DOHH2 (cell line): ENCODE measurements around the gene TMEM229B.

Experiments
- H3F3A ChIP-seq: fragments of 200-600 bp; sonication (generic), shearing (Covaris generic); 2 replicates; pipeline ENCODE4 v1.6.0; 2016; ENCODE audit warnings: antibody characterized with exemption, mild to moderate bottlenecking; ENCODE audit not compliant: control insufficient read depth, insufficient read depth
- H3K27ac ChIP-seq: fragments of 200-600 bp; sonication (generic); 2 replicates; pipeline ENCODE4 v1.5.1; 2014; ENCODE audit warnings: low read depth, mild to moderate bottlenecking, low read length, moderate library complexity
- H3K27me3 ChIP-seq: fragments of 200-600 bp; sonication (generic); 2 replicates; pipeline ENCODE4 v1.6.1; 2014; ENCODE audit warnings: mild to moderate bottlenecking, low read length, mixed read lengths; ENCODE audit not compliant: control insufficient read depth
- H3K36me3 ChIP-seq: fragments of 200-600 bp; sonication (generic); 2 replicates; pipeline ENCODE4 v1.6.1; 2014; ENCODE audit warnings: mild to moderate bottlenecking, low read length, moderate library complexity, mixed read lengths; ENCODE audit not compliant: control insufficient read depth
- H3K4me1 ChIP-seq: fragments of 200-600 bp; sonication (generic); 2 replicates; pipeline ENCODE4 v1.6.1; 2014; ENCODE audit warnings: mild to moderate bottlenecking, low read length, mixed read lengths; ENCODE audit not compliant: control insufficient read depth
- H3K4me2 ChIP-seq: fragments of 200-600 bp; sonication (generic); 2 replicates; pipeline ENCODE4 v1.6.0; 2014; ENCODE audit warnings: mild to moderate bottlenecking, low read length, moderate library complexity
- H3K4me3 ChIP-seq: fragments of 200-600 bp; sonication (generic); 2 replicates; pipeline ENCODE4 v1.5.1; 2014; ENCODE audit warnings: mild to moderate bottlenecking, low read length, mixed read lengths
- H3K79me2 ChIP-seq: fragments of 200-600 bp; sonication (generic); 2 replicates; pipeline ENCODE4 v1.6.1; 2014; ENCODE audit warnings: mild to moderate bottlenecking, low read length, mixed read lengths; ENCODE audit not compliant: control insufficient read depth
- H3K9me2 ChIP-seq: fragments of 200-600 bp; sonication (generic); replicated peaks from 2 replicates; pipeline ENCODE4 v1.6.1; 2014; ENCODE audit warnings: mild to moderate bottlenecking, low read length, mixed read lengths; ENCODE audit not compliant: control insufficient read depth
- H3K9me3 ChIP-seq: fragments of 200-600 bp; sonication (generic); 2 replicates; pipeline ENCODE4 v1.6.1; 2014; ENCODE audit warnings: antibody characterized with exemption, low read length, mixed read lengths; ENCODE audit not compliant: control insufficient read depth, insufficient read depth
- H4K20me1 ChIP-seq: fragments of 200-600 bp; sonication (generic); 2 replicates; pipeline ENCODE4 v1.6.0; 2014; ENCODE audit warnings: low read depth, mild to moderate bottlenecking, antibody characterized with exemption, low read length, moderate library complexity; ENCODE audit not compliant: control insufficient read depth, insufficient read depth
- CTCF ChIP-seq: fragments of 200-600 bp; sonication (generic); IDR thresholded peaks from one replicate; pipeline ENCODE4 v1.5.1; 2014; ENCODE audit warnings: antibody characterized with exemption, mild to moderate bottlenecking, low read depth, low read length; ENCODE audit not compliant: poor library complexity, severe bottlenecking
- EZH2phosphoT487 ChIP-seq: fragments of 200-600 bp; sonication (generic); IDR thresholded peaks from 2 replicates; pipeline ENCODE4 v1.6.1; 2017; ENCODE audit warnings: borderline replicate concordance, mild to moderate bottlenecking, antibody characterized with exemption, low read length, moderate library complexity, mixed read lengths

TMEM229B gene

GRCh38 chr14:67483579-67484285 is 4.8 kb downstream of the TMEM229B start:
- Histone ChIP-seq H3K36me3 (no peaks in the 10 kb centered on the region), H3K9me2 (no peaks in the 10 kb centered on the region), H3F3A (peaks cover 5% of the 10 kb centered on the region; the same call in 1 of the 2 replicates), H3K27ac (no peak overlapping the region), H3K27me3 (no peaks in the 10 kb centered on the region), H3K4me3 (no peak overlapping the region), H4K20me1 (no peaks in the 10 kb centered on the region), H3K9me3 (no peaks in the 10 kb centered on the region), H3K4me2 (no peak overlapping the region), H3K4me1 (peaks cover 21% of the 10 kb centered on the region), H3K79me2 (no peaks in the 10 kb centered on the region)
- no peak for TF ChIP-seq CTCF
- no peak for TF ChIP-seq EZH2phosphoT487

- Histone ChIP-seq H3K27ac (no peak overlapping the region), H3K36me3 (no peaks in the 10 kb centered on the region), H3F3A (peaks cover 5% of the 10 kb centered on the region; the same call in 1 of the 2 replicates), H3K9me2 (no peaks in the 10 kb centered on the region), H3K4me1 (peaks cover 9% of the 10 kb centered on the region), H3K4me3 (no peak overlapping the region), H3K9me3 (no peaks in the 10 kb centered on the region), H4K20me1 (no peaks in the 10 kb centered on the region), H3K4me2 (no peak overlapping the region), H3K27me3 (no peaks in the 10 kb centered on the region), H3K79me2 (no peaks in the 10 kb centered on the region)
- TF ChIP-seq CTCF (no peak), EZH2phosphoT487 (no peak)
Observed at GRCh38 chr14:67482231-67483164, 6.0 kb downstream of the TMEM229B start.

GRCh38 chr14:67480011-67480410 is 8.5 kb downstream of the TMEM229B start:
- H3K4me1 ChIP-seq, result peaks cover 3% of the 10 kb centered on the region; the same call in 1 of the 2 replicates

More at GRCh38 chr14:67480011-67480410, 8.5 kb downstream of the TMEM229B start:
- Histone ChIP-seq H3K27me3 (no peaks in the 10 kb centered on the region), H3K36me3 (no peaks in the 10 kb centered on the region), H3F3A (peaks cover 5% of the 10 kb centered on the region; the same call in 1 of the 2 replicates), H3K27ac (no peak overlapping the region), H3K4me3 (no peak overlapping the region), H3K9me2 (no peaks in the 10 kb centered on the region), H4K20me1 (no peaks in the 10 kb centered on the region), H3K9me3 (no peaks in the 10 kb centered on the region), H3K4me2 (no peak overlapping the region), H3K79me2 (no peaks in the 10 kb centered on the region)
- TF ChIP-seq EZH2phosphoT487 (no peak), CTCF (no peak)
